BE2C (cell line): ENCODE data around the gene NFKBIE.

Experiments
- DNase-seq: peaks from one replicate; pipeline ENCODE4 v3.0.0-alpha.2; 2020
- H3K27me3 ChIP-seq: fragments of 250-450 bp; sonication (Bioruptor Pico); 2 replicates; pipeline ENCODE4 v1.5.1; 2020; ENCODE audit warnings: mild to moderate bottlenecking
- H3K36me3 ChIP-seq: fragments of 250-450 bp; sonication (Bioruptor Pico); 2 replicates; pipeline ENCODE4 v1.5.1; 2020; ENCODE audit warnings: mild to moderate bottlenecking
- H3K4me1 ChIP-seq: fragments of 250-450 bp; sonication (Bioruptor Pico); 2 replicates; pipeline ENCODE4 v1.5.1; 2020
- H3K4me3 ChIP-seq: 2 replicates; pipeline ENCODE4 v1.5.1; 2011; ENCODE audit warnings: low read depth, low read length
- H3K9me3 ChIP-seq: fragments of 250-450 bp; sonication (Bioruptor Pico); 2 replicates; pipeline ENCODE4 v1.5.1; 2020
- TF ChIP-seq, protein P1 (sequence below): IDR thresholded peaks from 2 replicates; pipeline ENCODE4 v1.5.1; 2012; ENCODE audit warnings: mild to moderate bottlenecking, low read depth, low read length

NFKBIE gene

DNA sequence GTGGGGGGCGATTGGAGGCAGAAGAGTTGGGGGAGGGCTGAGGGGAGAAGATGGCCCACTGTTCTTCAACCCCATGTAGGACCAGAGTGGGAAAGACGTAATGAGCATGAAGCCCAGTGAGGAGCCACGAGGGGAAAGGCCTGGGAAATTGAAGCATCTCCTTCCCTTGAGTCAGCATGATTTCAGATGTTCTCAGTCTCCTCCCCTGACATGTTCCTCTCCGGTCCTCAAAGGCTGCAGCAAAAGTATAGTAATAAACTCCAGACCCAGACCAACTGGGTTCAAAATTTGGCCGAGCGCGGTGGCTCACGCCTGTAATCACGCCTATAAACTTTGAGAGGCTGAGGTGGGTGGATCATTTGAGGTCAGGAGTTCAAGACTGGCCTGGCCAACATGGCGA lies 1.9 kb upstream of the NFKBIE start:
- Histone ChIP-seq H3K4me1 (peaks cover 4% of the 10 kb centered on the region; the same call in 1 of the 2 replicates), H3K27me3 (no peaks in the 10 kb centered on the region), H3K36me3 (no peaks in the 10 kb centered on the region; the same call in 1 of the 2 replicates), H3K4me3 (no peak overlapping the region), H3K9me3 (no peaks in the 10 kb centered on the region)
- TF ChIP-seq, protein P1, sequence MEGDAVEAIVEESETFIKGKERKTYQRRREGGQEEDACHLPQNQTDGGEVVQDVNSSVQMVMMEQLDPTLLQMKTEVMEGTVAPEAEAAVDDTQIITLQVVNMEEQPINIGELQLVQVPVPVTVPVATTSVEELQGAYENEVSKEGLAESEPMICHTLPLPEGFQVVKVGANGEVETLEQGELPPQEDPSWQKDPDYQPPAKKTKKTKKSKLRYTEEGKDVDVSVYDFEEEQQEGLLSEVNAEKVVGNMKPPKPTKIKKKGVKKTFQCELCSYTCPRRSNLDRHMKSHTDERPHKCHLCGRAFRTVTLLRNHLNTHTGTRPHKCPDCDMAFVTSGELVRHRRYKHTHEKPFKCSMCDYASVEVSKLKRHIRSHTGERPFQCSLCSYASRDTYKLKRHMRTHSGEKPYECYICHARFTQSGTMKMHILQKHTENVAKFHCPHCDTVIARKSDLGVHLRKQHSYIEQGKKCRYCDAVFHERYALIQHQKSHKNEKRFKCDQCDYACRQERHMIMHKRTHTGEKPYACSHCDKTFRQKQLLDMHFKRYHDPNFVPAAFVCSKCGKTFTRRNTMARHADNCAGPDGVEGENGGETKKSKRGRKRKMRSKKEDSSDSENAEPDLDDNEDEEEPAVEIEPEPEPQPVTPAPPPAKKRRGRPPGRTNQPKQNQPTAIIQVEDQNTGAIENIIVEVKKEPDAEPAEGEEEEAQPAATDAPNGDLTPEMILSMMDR, result no peak
- no peak for DNase-seq

DNA sequence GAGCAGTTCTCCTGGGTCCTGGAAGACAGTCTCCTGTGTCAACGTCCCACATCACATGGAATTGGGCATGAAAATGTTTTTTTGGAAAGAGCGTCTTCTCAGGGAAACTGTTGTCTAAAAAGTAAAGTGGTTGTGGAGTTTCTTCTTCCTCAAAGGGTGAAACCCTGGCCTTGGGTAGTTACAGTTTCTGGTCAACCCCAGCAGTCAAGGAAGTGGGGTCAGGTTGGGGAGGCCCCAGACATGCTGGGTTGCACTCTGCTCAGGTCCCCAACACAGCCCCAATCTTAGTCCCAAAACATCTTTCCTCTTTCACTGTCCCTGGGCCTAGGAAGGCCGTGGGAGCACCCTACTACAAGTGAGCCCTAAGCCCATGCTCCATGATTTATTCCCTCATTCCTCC lies 996 bp upstream of the NFKBIE start:
- H3K27me3 ChIP-seq, result no peaks in the 10 kb centered on the region
- no peaks in the 10 kb centered on the region; the same call in 1 of the 2 replicates for H3K36me3 ChIP-seq
- TF ChIP-seq, protein P1, result no peak
- H3K9me3 ChIP-seq, result no peaks in the 10 kb centered on the region
- H3K4me1 ChIP-seq, result peaks cover 1% of the 10 kb centered on the region; the same call in 1 of the 2 replicates
- no peak for DNase-seq
- no peak overlapping the region for H3K4me3 ChIP-seq

DNA sequence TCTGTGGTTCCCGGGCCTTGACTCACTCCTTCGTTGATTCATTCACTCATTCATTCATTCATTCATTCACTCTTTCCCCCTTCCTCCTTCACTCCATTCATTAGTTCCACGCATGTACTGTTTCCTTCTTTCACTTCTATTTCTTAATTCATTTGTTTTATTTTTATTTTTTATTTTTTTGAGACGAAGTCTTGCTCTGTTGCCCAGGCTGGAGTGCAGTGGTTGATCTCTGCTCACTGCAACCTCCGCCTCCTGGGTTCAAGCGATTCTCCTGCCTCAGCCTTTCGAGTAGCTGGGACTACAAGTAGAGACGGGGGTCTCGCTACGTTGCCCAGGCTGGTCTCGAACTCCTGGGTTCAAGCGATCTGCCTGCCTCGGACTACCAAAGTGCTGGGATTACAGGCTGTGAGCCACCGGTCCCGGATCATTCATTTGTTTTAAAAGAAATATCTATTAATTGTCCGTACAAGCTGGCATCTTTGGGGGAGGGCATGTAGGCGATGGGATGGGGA lies 427 bp upstream of the NFKBIE start:
- Histone ChIP-seq H3K36me3 (no peaks in the 10 kb centered on the region; the same call in 1 of the 2 replicates), H3K9me3 (no peaks in the 10 kb centered on the region), H3K27me3 (no peaks in the 10 kb centered on the region), H3K4me1 (no peaks in the 10 kb centered on the region), H3K4me3 (peak overlapping the region; percentile 86)
- DNase-seq, result no peak
- TF ChIP-seq, protein P1, result no peak

DNA sequence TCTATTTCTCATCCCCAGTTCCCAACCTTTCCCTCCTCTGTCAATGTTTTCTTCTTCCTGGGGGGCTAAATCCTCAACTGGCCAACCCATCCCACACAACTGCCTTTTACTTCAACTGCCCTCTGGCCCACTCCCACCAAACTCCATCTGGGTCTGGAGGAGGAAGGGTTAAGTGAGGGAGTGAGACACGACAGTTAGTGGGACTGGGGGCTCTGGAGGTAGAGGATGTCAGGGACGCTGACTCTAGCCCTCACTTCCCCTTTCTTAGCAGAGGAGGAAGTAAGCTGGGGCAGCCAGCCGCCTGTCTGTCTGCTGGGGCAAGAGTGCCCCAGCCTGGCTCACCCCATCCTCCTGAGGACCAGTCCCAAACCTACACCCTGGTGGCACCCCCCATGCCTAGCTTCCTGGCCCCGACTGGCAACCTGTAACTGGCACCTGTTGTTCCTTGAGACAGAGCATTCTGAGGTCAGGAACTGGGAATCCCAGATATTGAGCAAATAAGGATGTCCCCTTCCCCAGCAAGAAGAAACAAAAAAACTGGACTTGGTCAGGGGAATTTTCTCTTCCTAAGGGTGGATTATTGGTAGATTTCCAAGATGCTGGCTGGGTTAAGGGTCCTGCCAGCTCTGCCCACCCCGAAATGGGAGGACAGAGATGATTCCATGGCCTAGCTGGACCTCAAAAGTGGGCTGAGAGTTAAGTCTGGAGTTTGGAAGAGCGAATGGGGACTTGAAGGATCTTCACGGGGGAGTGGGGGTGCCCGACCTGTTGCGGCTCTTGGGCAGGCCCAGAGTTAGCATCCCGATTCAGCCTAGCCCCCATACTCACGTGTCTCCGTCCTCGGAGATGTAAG lies 971 bp downstream of the NFKBIE start:
- peak overlapping the region; percentile 86 for H3K4me3 ChIP-seq
- no peaks in the 10 kb centered on the region for H3K9me3 ChIP-seq
- H3K36me3 ChIP-seq, result no peaks in the 10 kb centered on the region; the same call in none of the 2 replicates
- DNase-seq, result no peak
- TF ChIP-seq, protein P1, result no peak
- no peaks in the 10 kb centered on the region for H3K4me1 ChIP-seq
- H3K27me3 ChIP-seq, result no peaks in the 10 kb centered on the region

DNA sequence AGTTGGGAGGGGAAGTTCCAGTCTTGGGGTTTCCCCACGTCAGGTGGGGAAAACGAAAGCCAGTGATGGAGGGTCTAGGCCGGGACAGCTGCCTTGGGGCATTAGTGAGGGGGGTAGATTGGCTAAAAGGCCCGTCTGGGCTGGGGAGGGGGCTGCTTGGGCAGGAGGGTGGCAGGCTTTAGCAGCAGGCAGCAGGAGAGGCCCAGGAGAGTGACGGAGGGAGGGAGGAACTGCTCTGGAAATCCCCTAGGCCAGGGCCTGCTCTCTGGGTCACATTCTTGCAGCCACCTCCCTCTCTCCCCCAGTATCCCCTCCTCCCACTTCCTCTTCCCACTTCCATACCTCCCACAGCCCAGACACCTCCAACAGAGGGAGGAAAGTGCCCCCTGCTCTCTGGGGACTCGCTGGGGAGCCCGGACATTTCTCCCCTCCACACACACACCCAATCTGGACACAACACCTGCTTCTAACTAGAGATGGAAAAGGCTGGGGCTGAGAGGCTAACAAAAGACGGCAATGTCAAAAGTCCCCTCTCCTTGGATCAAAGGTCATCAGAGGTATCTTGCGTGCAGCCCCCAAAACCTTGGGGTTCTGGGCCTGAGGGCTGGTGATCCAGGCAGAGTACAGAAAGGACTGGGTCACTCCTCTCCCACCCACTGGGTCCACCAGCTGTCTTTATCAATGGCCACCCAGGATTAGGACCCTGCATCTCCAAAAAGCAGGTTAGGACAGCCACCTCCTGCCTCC lies 1.8 kb downstream of the NFKBIE start:
- Histone ChIP-seq H3K4me3 (peak overlapping the region; percentile 86), H3K36me3 (peaks cover 3% of the 10 kb centered on the region), H3K4me1 (no peaks in the 10 kb centered on the region), H3K9me3 (no peaks in the 10 kb centered on the region), H3K27me3 (no peaks in the 10 kb centered on the region)
- no peak for DNase-seq
- TF ChIP-seq, protein P1, result no peak
